Hepatocyte (in vitro differentiated cells): ENCODE measurements around the gene IKZF1. TPM values are rescaled to one million over a fixed set of nuclear protein-coding genes. Genes with fewer than 3 reads are reported as not detected.

Experiments used
- DNase-seq: peaks from one replicate; pipeline ENCODE4 v3.0.0-alpha.2; 2016; ENCODE audit warnings: low spot score
- H2AFZ ChIP-seq: fragments of 200-600 bp; sonication (generic); 2 replicates; pipeline ENCODE4 v1.6.0; 2016; ENCODE audit warnings: antibody characterized with exemption, mild to moderate bottlenecking
- H3K27ac ChIP-seq: fragments of 200-600 bp; sonication (generic); 2 replicates; pipeline ENCODE4 v1.5.1; 2016; ENCODE audit warnings: mild to moderate bottlenecking
- H3K27me3 ChIP-seq: fragments of 200-600 bp; sonication (generic); 2 replicates; pipeline ENCODE4 v1.6.1; 2016
- H3K36me3 ChIP-seq: fragments of 200-600 bp; sonication (generic); replicated peaks from 2 replicates; pipeline ENCODE4 v1.5.1; 2016; ENCODE audit warnings: low read depth; ENCODE audit not compliant: insufficient read depth
- H3K4me1 ChIP-seq: fragments of 200-600 bp; sonication (generic); 2 replicates; pipeline ENCODE4 v1.5.1; 2016; ENCODE audit warnings: mild to moderate bottlenecking, moderate library complexity; ENCODE audit not compliant: insufficient read depth
- H3K4me2 ChIP-seq: fragments of 200-600 bp; sonication (generic); 2 replicates; pipeline ENCODE4 v1.6.0; 2016
- H3K4me3 ChIP-seq: fragments of 200-600 bp; sonication (generic); 2 replicates; pipeline ENCODE4 v1.5.1; 2016; ENCODE audit warnings: mild to moderate bottlenecking
- H3K79me2 ChIP-seq: fragments of 200-600 bp; sonication (generic); 2 replicates; pipeline ENCODE4 v1.6.0; 2017; ENCODE audit warnings: mild to moderate bottlenecking
- H3K9me2 ChIP-seq: fragments of 200-600 bp; sonication (generic); replicated peaks from 2 replicates; pipeline ENCODE4 v1.6.0; 2017; ENCODE audit warnings: mild to moderate bottlenecking; ENCODE audit not compliant: insufficient read depth
- H3K9me3 ChIP-seq: fragments of 200-600 bp; sonication (generic); 2 replicates; pipeline ENCODE4 v1.5.1; 2016; ENCODE audit warnings: low read depth, mild to moderate bottlenecking
- H4K20me1 ChIP-seq: fragments of 200-600 bp; sonication (generic); 2 replicates; pipeline ENCODE4 v1.6.0; 2016; ENCODE audit warnings: mild to moderate bottlenecking; ENCODE audit not compliant: insufficient read depth, poor library complexity, severe bottlenecking
- EZH2 ChIP-seq: fragments of 200-600 bp; sonication (generic); IDR thresholded peaks from 2 replicates; pipeline ENCODE4 v1.6.1; 2016; ENCODE audit warnings: antibody characterized with exemption, mild to moderate bottlenecking, borderline replicate concordance
- EZH2phosphoT487 ChIP-seq: fragments of 200-600 bp; sonication (generic); IDR thresholded peaks from one replicate; pipeline ENCODE4 v1.6.1; 2018; ENCODE audit warnings: antibody characterized with exemption, mild to moderate bottlenecking, low read depth, moderate library complexity; ENCODE audit not compliant: unreplicated experiment, severe bottlenecking
- WGBS: methylation state at CpG from one replicate; pipeline ENCODE4 v1.1.6; 2016; ENCODE audit warnings: low lambda C conversion rate; ENCODE audit errors: missing lambda C conversion rate; 5-methylcytosine and 5-hydroxymethylcytosine counted together
- polyA plus RNA-seq: library from polyadenylated mRNA; unstranded; fragments of >200 nt; fragmentation: Nextera tagmentation; extraction: Ambion mirVana; gene quantifications from 2 replicates; pipeline ENCODE4 v1.2.1, GENCODE V29; 2016
- total RNA-seq: library from RNA; depleted of rRNA; stranded (reverse); fragments of >200 nt; gene quantifications from 2 replicates; pipeline ENCODE4 v1.2.3, GENCODE V29; 2014
- TF ChIP-seq, protein P1 (sequence below): fragments of 200-600 bp; sonication (generic); IDR thresholded peaks from 2 replicates; pipeline ENCODE4 v1.5.1; 2016; ENCODE audit warnings: antibody characterized with exemption, mild to moderate bottlenecking; ENCODE audit not compliant: poor library complexity

Gene IKZF1
- total and polyA plus RNA-seq, 2 experiments from 2014 or later: 0.16 to 0.47 TPM

DNA sequence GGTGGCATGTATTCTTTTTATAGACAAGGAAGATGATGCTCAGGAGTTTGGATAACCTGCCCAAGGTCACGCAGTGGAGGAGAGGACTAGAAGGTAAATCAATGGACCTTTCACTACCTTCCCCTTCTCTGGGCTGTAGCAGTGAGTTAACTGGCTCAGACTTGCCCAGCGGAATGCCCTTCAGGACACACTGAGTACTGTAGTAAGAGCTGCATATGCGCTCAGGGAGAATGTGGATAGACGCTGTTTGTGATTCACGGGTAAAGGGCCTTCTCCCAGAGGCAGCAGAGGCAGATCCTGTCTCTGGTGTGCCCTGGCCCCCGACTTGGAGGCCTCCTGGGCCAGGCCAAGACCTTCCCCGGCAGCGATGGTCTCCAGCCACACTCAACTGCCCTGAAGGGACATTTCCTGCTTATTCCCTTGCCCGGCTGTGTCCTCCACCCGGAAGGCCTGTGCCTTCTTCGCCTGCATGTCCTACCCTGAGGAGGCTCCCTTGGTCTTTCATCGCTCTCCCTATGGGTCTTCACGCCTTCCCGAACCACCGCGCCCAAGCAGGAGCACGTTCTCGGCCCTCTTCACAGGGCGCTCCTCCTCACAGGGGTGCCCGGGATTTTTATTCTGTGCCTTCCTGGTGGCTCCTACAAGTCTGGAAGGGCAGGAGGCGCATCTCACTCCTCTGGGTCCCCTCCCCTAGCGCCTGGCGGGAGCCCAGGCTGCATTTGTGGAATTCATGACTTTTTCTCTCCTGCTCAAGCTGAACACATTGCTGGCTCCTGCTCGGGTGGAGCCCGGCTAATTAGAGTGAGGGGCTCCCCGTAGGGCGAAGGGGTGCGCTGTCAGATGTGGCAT lies 1.8 kb upstream of the IKZF1 start:
- H3K79me2 ChIP-seq: no peaks in the 10 kb centered on the region
- H3K9me3 ChIP-seq: no peaks in the 10 kb centered on the region
- peak overlapping the region; percentile 71 for H3K4me2 ChIP-seq
- H3K4me1 ChIP-seq: no peaks in the 10 kb centered on the region
- 79% methylated on average over 28 of the region's 28 CpGs for WGBS
- peaks cover 80% of the 10 kb centered on the region for H3K27me3 ChIP-seq
- TF ChIP-seq, protein P1, sequence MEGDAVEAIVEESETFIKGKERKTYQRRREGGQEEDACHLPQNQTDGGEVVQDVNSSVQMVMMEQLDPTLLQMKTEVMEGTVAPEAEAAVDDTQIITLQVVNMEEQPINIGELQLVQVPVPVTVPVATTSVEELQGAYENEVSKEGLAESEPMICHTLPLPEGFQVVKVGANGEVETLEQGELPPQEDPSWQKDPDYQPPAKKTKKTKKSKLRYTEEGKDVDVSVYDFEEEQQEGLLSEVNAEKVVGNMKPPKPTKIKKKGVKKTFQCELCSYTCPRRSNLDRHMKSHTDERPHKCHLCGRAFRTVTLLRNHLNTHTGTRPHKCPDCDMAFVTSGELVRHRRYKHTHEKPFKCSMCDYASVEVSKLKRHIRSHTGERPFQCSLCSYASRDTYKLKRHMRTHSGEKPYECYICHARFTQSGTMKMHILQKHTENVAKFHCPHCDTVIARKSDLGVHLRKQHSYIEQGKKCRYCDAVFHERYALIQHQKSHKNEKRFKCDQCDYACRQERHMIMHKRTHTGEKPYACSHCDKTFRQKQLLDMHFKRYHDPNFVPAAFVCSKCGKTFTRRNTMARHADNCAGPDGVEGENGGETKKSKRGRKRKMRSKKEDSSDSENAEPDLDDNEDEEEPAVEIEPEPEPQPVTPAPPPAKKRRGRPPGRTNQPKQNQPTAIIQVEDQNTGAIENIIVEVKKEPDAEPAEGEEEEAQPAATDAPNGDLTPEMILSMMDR: no peak
- TF ChIP-seq EZH2phosphoT487 (no peak), EZH2 (no peak)
- H4K20me1 ChIP-seq: no peaks in the 10 kb centered on the region
- H3K9me2 ChIP-seq: no peaks in the 10 kb centered on the region
- no peaks in the 10 kb centered on the region for H3K36me3 ChIP-seq
- H3K4me3 ChIP-seq: no peak overlapping the region
- H2AFZ ChIP-seq: no peak overlapping the region
- DNase-seq: no peak
- H3K27ac ChIP-seq: no peak overlapping the region

DNA sequence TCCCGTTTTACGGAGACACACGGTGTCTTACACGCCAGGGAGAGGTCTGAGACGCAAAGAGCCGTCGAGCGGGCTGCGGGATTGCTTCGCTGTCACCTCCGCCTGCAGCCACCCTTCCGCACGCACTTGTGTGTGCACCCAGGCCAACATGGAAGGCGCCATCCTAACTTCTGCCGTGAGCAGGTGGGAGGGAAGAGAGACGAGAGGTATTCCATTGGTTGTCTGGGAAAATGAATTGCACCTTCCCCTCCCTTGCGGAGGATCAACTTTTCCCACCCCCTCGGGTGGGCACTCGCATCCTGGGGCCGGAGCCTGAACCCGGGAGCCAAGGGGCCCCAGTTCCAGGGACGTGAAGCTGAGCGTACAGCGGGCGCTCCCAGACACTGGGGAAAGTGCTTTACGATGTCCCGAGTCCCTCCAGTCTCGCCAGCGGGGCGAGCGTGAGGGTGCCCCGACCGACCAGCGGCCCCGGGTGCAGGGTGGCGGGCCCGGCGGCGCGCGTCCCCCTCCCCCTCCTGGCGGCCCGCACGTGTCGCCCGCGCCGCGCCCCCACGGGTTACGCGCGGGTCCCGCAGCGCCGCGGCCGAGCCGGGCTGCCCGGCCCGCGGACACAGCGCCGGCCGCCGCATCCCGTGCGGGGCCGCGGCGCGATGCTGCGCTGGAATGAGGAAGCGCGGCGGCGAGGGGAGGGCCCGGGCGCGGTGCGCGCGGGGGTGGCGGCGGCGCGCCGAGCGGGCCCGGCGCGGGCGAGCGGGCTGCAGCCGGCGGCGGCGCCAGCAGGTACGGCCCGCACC lies 984 bp upstream of the IKZF1 start:
- Histone ChIP-seq H4K20me1 (no peaks in the 10 kb centered on the region), H2AFZ (no peak overlapping the region), H3K9me3 (no peaks in the 10 kb centered on the region), H3K27ac (no peak overlapping the region), H3K4me1 (no peaks in the 10 kb centered on the region), H3K79me2 (no peaks in the 10 kb centered on the region), H3K4me3 (no peak overlapping the region), H3K27me3 (peaks cover 86% of the 10 kb centered on the region), H3K4me2 (peak overlapping the region; percentile 92), H3K9me2 (no peaks in the 10 kb centered on the region), H3K36me3 (no peaks in the 10 kb centered on the region)
- TF ChIP-seq, protein P1: no peak
- no peak for TF ChIP-seq EZH2phosphoT487
- no peak for TF ChIP-seq EZH2
- peak; percentile 31 for DNase-seq
- WGBS: 7% methylated on average over 55 of the region's 100 CpGs

DNA sequence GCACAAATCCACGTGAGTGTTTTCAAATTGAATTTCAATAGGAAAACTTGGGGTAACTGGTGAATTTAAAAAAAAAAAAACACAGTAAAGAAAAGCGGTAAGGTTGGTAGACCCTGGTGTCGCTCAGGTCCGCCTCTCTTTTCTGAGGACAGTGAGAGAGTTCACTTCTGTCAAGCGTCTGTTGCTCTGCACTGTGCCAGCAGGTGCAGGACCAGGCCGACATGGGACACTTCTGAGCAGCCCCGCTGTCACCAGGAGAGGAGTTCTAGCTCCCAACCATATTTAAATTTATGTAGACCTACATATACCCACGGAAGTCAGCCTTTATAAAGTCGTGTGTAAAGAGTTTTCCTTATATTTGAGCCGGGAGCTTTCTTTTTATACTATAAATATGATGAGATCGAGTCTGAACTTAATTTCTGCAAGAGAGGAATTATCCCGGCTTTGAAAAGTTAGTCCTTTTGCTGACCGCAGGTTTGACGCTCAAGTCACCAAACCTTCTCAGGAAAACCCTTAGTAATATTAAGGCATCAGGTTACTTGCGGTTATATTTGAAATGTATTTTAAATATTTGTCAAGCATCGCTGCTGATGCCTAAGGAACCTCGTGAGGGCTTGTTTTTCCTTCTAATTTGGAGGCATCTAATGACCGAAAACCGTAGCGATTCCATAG lies 531 bp downstream of the IKZF1 start:
- H3K27me3 ChIP-seq: peaks cover 84% of the 10 kb centered on the region
- DNase-seq: no peak

More for the DNA sequence above, 531 bp downstream of the IKZF1 start:
- no peak overlapping the region for H3K27ac ChIP-seq
- no peaks in the 10 kb centered on the region for H3K36me3 ChIP-seq
- H3K4me3 ChIP-seq: peak overlapping the region; percentile 55
- no peaks in the 10 kb centered on the region for H3K9me2 ChIP-seq
- H4K20me1 ChIP-seq: no peaks in the 10 kb centered on the region
- peak overlapping the region; percentile 6 for H2AFZ ChIP-seq
- WGBS: 34% methylated on average over 20 of the region's 20 CpGs
- H3K9me3 ChIP-seq: no peaks in the 10 kb centered on the region
- peak overlapping the region; percentile 92 for H3K4me2 ChIP-seq
- H3K79me2 ChIP-seq: no peaks in the 10 kb centered on the region
- peak; percentile 77 for TF ChIP-seq EZH2
- TF ChIP-seq, protein P1: no peak
- peak; percentile 11 for TF ChIP-seq EZH2phosphoT487
- H3K4me1 ChIP-seq: no peaks in the 10 kb centered on the region
